Midbrain (tissue), 1 donor: ENCODE data around the gene CTR9.

Source experiments
- DNase-seq: peaks from one replicate; lab custom pipeline; 2025; lab: John Stamatoyannopoulos, UW

Gene CTR9

GRCh38 chr11:10750838-10751580 lies at the start of gene CTR9:
Gene CTR9, plus strand, starts transcription at chr11:10751246. Its CDS starts 167 bp downstream, at chr11:10751413.
- DNase-seq, result peak; percentile 89

- DNase-seq, result no peak
Observed at GRCh38 chr11:10701982-10702381, 49.1 kb upstream of the CTR9 start.

- DNase-seq, result no peak
Observed at GRCh38 chr11:10708131-10708530, 42.9 kb upstream of the CTR9 start.

GRCh38 chr11:10709299-10710086 lies 41.6 kb upstream of the CTR9 start:
- DNase-seq, result no peak

GRCh38 chr11:10715571-10715970 lies 35.5 kb upstream of the CTR9 start:
- peak; percentile 51 for DNase-seq

GRCh38 chr11:10716122-10716521 lies 34.9 kb upstream of the CTR9 start:
- DNase-seq, result no peak

GRCh38 chr11:10716543-10717259 lies 34.3 kb upstream of the CTR9 start:
- DNase-seq, result no peak

GRCh38 chr11:10719616-10720015 lies 31.4 kb upstream of the CTR9 start:
- no peak for DNase-seq

GRCh38 chr11:10720881-10721376 lies 30.1 kb upstream of the CTR9 start:
- DNase-seq, result no peak

GRCh38 chr11:10722307-10722706 lies 28.7 kb upstream of the CTR9 start:
- DNase-seq, result no peak

GRCh38 chr11:10725114-10725906 lies 25.7 kb upstream of the CTR9 start:
- no peak for DNase-seq

- no peak for DNase-seq
Observed at GRCh38 chr11:10725907-10726253, 25.2 kb upstream of the CTR9 start.

GRCh38 chr11:10727146-10727851 lies 23.7 kb upstream of the CTR9 start:
- DNase-seq, result no peak

- DNase-seq, result no peak
Observed at GRCh38 chr11:10728154-10728553, 22.9 kb upstream of the CTR9 start.

- DNase-seq, result no peak
Observed at GRCh38 chr11:10728789-10729472, 22.1 kb upstream of the CTR9 start.

GRCh38 chr11:10730151-10730550 lies 20.9 kb upstream of the CTR9 start:
- DNase-seq, result no peak

- no peak for DNase-seq
Observed at GRCh38 chr11:10731064-10731680, 19.9 kb upstream of the CTR9 start.

GRCh38 chr11:10735481-10736475 lies 15.3 kb upstream of the CTR9 start:
- DNase-seq, result peak; percentile 94
